ENCODE results near the gene AK6.
"Not testable (repeated sequence)": the region's sequence is repeated elsewhere in the genome, so short reads cannot be mapped to it uniquely, and the experiment has no call there.

AK6 gene

GRCh38 chr5:69367697-69368279 is 1.5 kb downstream of the AK6 start:
- Mint-ChIP-seq H3K27ac (peak overlapping the region; percentile 97), H3K27me3 (ENCODE audit: low read depth) (no peaks in the 10 kb centered on the region), H3K36me3 (ENCODE audit: low read depth) (peaks cover 40% of the 10 kb centered on the region), H3K9me3 (no peaks in the 10 kb centered on the region), H3K4me3 (peak overlapping the region; percentile 93), H3K4me1 (ENCODE audit: low read depth) (peaks cover 30% of the 10 kb centered on the region)
- no peak for DNase-seq (ENCODE audit: low spot score)

DNA sequence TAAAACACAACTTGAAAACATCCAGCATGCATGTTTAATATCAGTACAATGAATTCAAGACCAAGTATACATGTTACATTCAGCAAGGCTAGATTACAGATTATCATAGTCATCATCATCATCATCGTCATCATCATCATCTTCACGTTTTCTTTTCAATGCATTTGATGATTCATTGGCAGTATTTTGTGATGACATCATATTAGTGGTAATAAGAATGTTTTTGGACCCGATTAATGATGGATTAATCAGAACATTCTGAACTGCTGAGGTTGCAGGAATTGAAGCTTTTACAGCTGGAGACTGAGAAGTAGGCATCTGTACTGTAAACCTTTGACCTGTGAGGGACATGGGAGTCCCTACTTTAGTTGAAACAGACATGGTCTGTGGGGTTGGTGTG is 4.5 kb downstream of the AK6 start:
- H3K36me3 Mint-ChIP-seq (ENCODE audit: low read depth) = peaks cover 43% of the 10 kb centered on the region
- no peak overlapping the region for H3K27ac Mint-ChIP-seq
- H3K4me3 Mint-ChIP-seq = no peak overlapping the region
- no peak for DNase-seq (ENCODE audit: low spot score)
- H3K27me3 Mint-ChIP-seq (ENCODE audit: low read depth) = no peaks in the 10 kb centered on the region
- H3K4me1 Mint-ChIP-seq (ENCODE audit: low read depth) = peaks cover 25% of the 10 kb centered on the region
- H3K9me3 Mint-ChIP-seq = no peaks in the 10 kb centered on the region

DNA sequence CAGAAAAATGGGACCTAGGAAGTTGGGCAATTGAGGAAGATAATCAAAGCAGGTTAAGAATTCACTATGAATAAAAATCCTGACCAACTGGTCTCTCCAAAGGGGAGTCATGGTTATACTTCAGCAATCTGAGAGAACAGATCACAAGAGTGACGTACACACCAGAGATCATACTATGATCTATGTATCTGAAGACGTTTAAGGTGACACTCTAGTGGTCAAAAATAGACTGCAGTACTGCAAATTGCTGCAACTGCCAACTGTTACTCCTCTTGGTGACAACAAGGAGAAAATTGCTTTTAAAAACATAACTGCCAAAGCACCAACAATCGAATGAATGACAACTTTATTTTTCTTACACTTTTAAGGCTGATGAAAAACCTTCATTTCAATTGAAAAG is 4.9 kb downstream of the AK6 start:
- Mint-ChIP-seq H3K27me3 (ENCODE audit: low read depth) (no peaks in the 10 kb centered on the region), H3K4me3 (no peak overlapping the region), H3K27ac (peak overlapping the region; percentile 36), H3K9me3 (no peaks in the 10 kb centered on the region), H3K36me3 (ENCODE audit: low read depth) (peaks cover 43% of the 10 kb centered on the region), H3K4me1 (ENCODE audit: low read depth) (peaks cover 25% of the 10 kb centered on the region)
- DNase-seq (ENCODE audit: low spot score) = no peak

DNA sequence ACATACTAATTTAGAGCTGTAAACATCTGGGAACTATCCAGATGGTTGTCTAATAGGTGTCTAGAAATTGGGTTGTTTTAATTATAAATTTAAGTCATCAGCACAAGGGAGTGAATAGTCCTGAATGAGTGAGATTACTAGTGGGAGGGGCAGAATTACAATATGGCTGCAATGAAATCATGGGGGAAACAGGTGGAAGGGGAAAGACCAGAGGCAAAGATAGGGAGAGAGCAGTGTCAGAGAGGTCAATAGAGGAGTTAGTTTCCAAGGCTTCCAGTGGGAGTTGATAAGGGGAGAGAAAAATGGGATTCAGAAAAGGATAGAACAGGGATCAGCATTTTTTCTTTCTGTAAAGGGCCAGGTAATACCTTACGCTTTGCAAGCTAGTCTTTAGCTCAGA is 8.9 kb downstream of the AK6 start:
- Mint-ChIP-seq H3K27me3 (ENCODE audit: low read depth) (no peaks in the 10 kb centered on the region), H3K9me3 (no peaks in the 10 kb centered on the region), H3K4me1 (ENCODE audit: low read depth) (peaks cover 18% of the 10 kb centered on the region), H3K36me3 (ENCODE audit: low read depth) (peaks cover 36% of the 10 kb centered on the region), H3K27ac (no peak overlapping the region), H3K4me3 (no peak overlapping the region)
- DNase-seq (ENCODE audit: low spot score) = no peak

DNA sequence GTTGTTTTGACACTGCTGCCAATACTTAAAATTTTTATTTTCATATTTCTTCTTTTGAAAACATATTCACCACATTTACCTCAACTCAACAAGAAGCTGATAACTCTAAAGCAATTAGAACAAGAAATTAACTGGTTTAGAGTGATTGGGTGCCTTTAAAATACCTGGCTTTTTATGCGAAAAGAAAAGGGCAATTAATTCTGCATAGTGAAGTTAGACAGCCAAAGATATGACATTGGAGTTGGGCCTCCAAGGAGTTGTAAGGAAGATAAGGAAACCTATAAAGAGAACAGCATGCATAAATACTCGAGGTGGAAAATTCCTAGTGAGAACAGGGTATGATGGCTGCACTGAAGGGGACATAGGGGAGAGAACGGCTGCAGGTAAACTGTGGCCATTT is 9.6 kb downstream of the AK6 start:
- H3K36me3 Mint-ChIP-seq (ENCODE audit: low read depth) = peaks cover 28% of the 10 kb centered on the region
- no peaks in the 10 kb centered on the region for H3K27me3 Mint-ChIP-seq (ENCODE audit: low read depth)
- no peak overlapping the region for H3K4me3 Mint-ChIP-seq
- no peak for DNase-seq (ENCODE audit: low spot score)
- H3K4me1 Mint-ChIP-seq (ENCODE audit: low read depth) = peaks cover 16% of the 10 kb centered on the region
- no peak overlapping the region for H3K27ac Mint-ChIP-seq
- H3K9me3 Mint-ChIP-seq = no peaks in the 10 kb centered on the region

DNA sequence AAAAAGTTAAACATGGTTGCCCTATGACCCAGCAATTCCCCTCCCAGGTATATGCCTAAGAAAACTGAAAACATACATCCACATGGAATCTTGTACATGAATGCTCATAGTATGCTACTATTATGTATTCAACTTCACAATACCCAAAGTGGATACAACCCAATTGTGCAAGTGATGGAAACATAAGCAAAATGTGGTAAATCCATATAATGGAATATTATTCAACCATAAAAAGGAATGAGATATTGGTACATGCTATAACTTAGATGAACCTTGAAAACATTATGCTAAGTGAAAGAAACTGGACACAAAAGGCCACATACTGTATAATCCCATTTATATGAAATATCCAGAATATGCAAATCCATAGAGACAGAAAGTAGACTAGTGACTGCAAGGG is 18.7 kb downstream of the AK6 start:
- no peaks in the 10 kb centered on the region for H3K9me3 Mint-ChIP-seq
- H3K27ac Mint-ChIP-seq = no peak overlapping the region
- no peak overlapping the region for H3K4me3 Mint-ChIP-seq
- peaks cover 25% of the 10 kb centered on the region for H3K36me3 Mint-ChIP-seq (ENCODE audit: low read depth)
- H3K4me1 Mint-ChIP-seq (ENCODE audit: low read depth) = peaks cover 1% of the 10 kb centered on the region
- no peaks in the 10 kb centered on the region for H3K27me3 Mint-ChIP-seq (ENCODE audit: low read depth)
- no peak for DNase-seq (ENCODE audit: low spot score)

DNA sequence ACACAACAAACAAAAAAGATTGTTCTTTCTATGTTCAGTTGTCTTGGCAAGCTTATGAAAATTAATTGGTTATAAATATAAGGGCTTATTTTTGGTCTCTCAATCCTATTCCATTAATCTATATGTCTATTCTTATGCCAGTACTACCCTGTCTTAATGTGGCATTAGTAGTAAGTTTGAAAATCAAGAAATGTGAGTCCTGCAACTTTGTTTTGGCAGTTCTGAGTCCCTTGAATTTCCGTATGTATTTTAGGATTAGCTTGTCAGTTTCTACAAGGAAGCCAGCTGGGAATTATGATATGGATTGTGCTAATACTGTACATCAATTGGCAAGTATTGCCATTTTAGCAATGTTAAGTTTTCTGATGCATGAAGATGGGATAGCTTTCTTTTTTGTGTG is 26.2 kb downstream of the AK6 start:
- Mint-ChIP-seq H3K27ac (no peak overlapping the region), H3K4me1 (ENCODE audit: low read depth) (no peaks in the 10 kb centered on the region), H3K9me3 (no peaks in the 10 kb centered on the region), H3K36me3 (ENCODE audit: low read depth) (no peaks in the 10 kb centered on the region), H3K27me3 (ENCODE audit: low read depth) (no peaks in the 10 kb centered on the region), H3K4me3 (no peak overlapping the region)
- DNase-seq (ENCODE audit: low spot score) = no peak

- Mint-ChIP-seq H3K27ac (no peak overlapping the region), H3K4me3 (no peak overlapping the region), H3K27me3 (ENCODE audit: low read depth) (no peaks in the 10 kb centered on the region), H3K36me3 (ENCODE audit: low read depth) (no peaks in the 10 kb centered on the region), H3K4me1 (ENCODE audit: low read depth) (no peaks in the 10 kb centered on the region), H3K9me3 (no peaks in the 10 kb centered on the region)
- DNase-seq (ENCODE audit: low spot score) = no peak
These were observed 27.7 kb downstream of the AK6 start for GRCh38 chr5:69341520-69342161.

DNA sequence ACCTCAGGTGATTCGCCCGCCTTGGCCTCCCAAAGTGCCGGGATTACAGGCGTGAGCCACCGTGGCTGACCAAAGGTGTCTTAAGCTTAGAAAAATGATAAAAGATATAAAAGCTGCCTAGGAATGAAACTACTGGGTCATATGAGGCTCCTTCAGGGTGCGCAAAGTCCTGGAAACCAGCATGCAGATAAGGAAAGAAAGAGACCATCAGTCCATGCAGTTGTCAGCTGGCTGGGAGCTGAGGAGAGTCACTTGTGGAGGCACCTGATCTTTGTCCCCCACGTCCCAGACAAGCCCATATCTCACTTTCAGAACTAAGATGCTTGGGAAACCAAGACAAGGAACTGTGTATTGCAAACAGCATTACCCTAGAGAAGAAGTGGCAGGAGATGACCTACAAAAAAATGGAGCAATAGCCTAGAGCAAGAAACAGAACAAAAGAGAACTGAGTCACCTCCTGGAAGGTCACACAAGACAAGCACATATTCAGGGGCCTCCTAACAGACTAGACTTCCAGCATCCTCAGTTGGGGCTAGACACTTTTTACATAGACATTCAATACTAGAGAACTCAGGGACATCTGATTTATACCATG is 33.9 kb downstream of the AK6 start:
- no peak overlapping the region for H3K27ac Mint-ChIP-seq
- no peaks in the 10 kb centered on the region for H3K9me3 Mint-ChIP-seq
- no peak for DNase-seq (ENCODE audit: low spot score)
- peaks cover 15% of the 10 kb centered on the region for H3K4me1 Mint-ChIP-seq (ENCODE audit: low read depth)
- no peak overlapping the region for H3K4me3 Mint-ChIP-seq
- no peaks in the 10 kb centered on the region for H3K36me3 Mint-ChIP-seq (ENCODE audit: low read depth)
- no peaks in the 10 kb centered on the region for H3K27me3 Mint-ChIP-seq (ENCODE audit: low read depth)

- Mint-ChIP-seq H3K4me1 (ENCODE audit: low read depth) (peaks cover 15% of the 10 kb centered on the region), H3K9me3 (no peaks in the 10 kb centered on the region), H3K27me3 (ENCODE audit: low read depth) (no peaks in the 10 kb centered on the region), H3K27ac (peak overlapping the region; percentile 18), H3K36me3 (ENCODE audit: low read depth) (no peaks in the 10 kb centered on the region), H3K4me3 (peak overlapping the region; percentile 4)
- DNase-seq (ENCODE audit: low spot score) = peak; percentile 71
These were observed 34.5 kb downstream of the AK6 start for GRCh38 chr5:69334793-69335268.

GRCh38 chr5:69333668-69334315 is 35.5 kb downstream of the AK6 start:
- H3K27ac Mint-ChIP-seq; H3K4me3 Mint-ChIP-seq; DNase-seq (ENCODE audit: low spot score); H3K36me3 Mint-ChIP-seq (ENCODE audit: low read depth); H3K9me3 Mint-ChIP-seq; H3K27me3 Mint-ChIP-seq (ENCODE audit: low read depth): not testable (repeated sequence)
- H3K4me1 Mint-ChIP-seq (ENCODE audit: low read depth) = peaks cover 15% of the 10 kb centered on the region

- Mint-ChIP-seq H3K27me3 (ENCODE audit: low read depth) (no peaks in the 10 kb centered on the region), H3K9me3 (no peaks in the 10 kb centered on the region), H3K4me3 (peak overlapping the region; percentile 92), H3K4me1 (ENCODE audit: low read depth) (peaks cover 15% of the 10 kb centered on the region), H3K36me3 (ENCODE audit: low read depth) (no peaks in the 10 kb centered on the region), H3K27ac (peak overlapping the region; percentile 60)
- no peak for DNase-seq (ENCODE audit: low spot score)
These were observed 37.5 kb downstream of the AK6 start for GRCh38 chr5:69331528-69332445.

DNA sequence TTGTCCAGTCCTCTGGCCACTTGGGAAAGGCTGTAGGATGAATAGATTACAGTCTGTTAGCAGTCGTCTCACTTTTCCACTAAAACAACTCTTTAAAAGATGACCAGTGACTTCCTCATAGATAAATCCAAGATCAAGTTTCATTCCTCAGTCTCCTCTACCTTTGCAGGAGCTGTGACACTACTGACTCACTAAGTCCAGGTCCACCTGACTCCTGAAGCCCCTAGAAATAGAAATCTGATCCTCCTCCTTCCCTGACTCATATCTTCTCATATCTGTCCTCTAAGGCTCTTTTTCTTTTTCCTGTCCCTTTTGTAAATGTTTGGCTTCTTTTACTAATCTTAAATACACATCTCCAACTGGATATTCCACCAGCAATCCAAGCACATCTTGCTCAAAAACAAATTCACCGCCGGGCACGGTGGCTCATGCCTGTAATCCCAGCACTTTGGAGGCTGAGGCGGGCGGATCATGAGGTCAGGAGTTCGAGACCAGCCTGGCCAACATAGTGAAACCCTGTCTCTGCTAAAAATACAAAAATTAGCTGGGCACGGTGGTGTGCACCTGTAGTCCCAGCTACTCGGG is 39.3 kb downstream of the AK6 start:
- DNase-seq (ENCODE audit: low spot score) = no peak
- no peaks in the 10 kb centered on the region for H3K27me3 Mint-ChIP-seq (ENCODE audit: low read depth)
- H3K4me3 Mint-ChIP-seq = no peak overlapping the region
- H3K36me3 Mint-ChIP-seq (ENCODE audit: low read depth) = no peaks in the 10 kb centered on the region
- no peaks in the 10 kb centered on the region for H3K9me3 Mint-ChIP-seq
- H3K27ac Mint-ChIP-seq = no peak overlapping the region
- H3K4me1 Mint-ChIP-seq (ENCODE audit: low read depth) = peaks cover 15% of the 10 kb centered on the region

All from T-helper 2 cell treated with Interferon-gamma antibody and Interleukin-4, amounts not matched to agents 5 μg/mL and 100 μg/mL, for 36 hours (primary cell).